ENCODE data around the gene TIGD3. TPM values are rescaled to one million over a fixed set of nuclear protein-coding genes. Genes with fewer than 3 reads are reported as not detected.

Gene TIGD3
- total and polyA plus RNA-seq, 9 of the 15 experiments (the other 6 are each of a cell fraction or from before 2014, with no cell fraction given) = 0.06 to 1.3 (median 0.56) TPM

GRCh38 chr11:65321828-65322485, 32.6 kb upstream of the TIGD3 start:
- H3K36me3 ChIP-seq (ENCODE audit: control insufficient read depth, insufficient read depth, low read length) = peaks cover 24% of the 10 kb centered on the region; the same call in 2 of the 3 replicates
- no peak overlapping the region for H3K4me2 ChIP-seq (ENCODE audit: insufficient read depth, low read length)
- no peak for TF ChIP-seq CREB3 (tag; conservative IDR thresholded peaks at IDR 0.05; ENCODE audit: low read depth)
- TF ChIP-seq NFIC (IDR thresholded peaks at IDR 0.05) = peak; percentile 98
- TF ChIP-seq NFIX (CRISPR knock-in tag; IDR thresholded peaks at IDR 0.05; ENCODE audit: low read depth) = peak; percentile 95
- no peak for TF ChIP-seq CREM (IDR thresholded peaks at IDR 0.05; ENCODE audit: low read depth)
- 0 out of 2 replicates have a peak, but pooled peaks have one; percentile 24 for TF ChIP-seq PML (IDR thresholded peaks at IDR 0.05; ENCODE audit: low read length)
- 0 out of 2 replicates have a peak, but pooled peaks have one; percentile 16 for TF ChIP-seq RBFOX2 (IDR thresholded peaks at IDR 0.05; ENCODE audit: low read depth, low read length)
- FAIRE-seq = no peak
- H4K20me1 ChIP-seq (replicated peaks; ENCODE audit: control insufficient read depth, insufficient read depth, low read length) = 0 out of 2 replicates have a peak, but pooled peaks cover 3% of the 10 kb centered on the region
- no peak overlapping the region for H3K27ac ChIP-seq (ENCODE audit: extremely low read depth, low read depth, low read length)
- no peak for ATAC-seq
- CTCF ChIA-PET (ENCODE audit: low intra/inter-chr PET ratio) = interaction anchor here (0.5 to 0.6 kb wide), 2 partner anchors 31 to 264 kb away, joined by 3 read pairs; no protein-coding TSS in a partner anchor
- peaks cover 7% of the 10 kb centered on the region; the same call in 2 of the 3 replicates for H3K79me2 ChIP-seq (ENCODE audit: control insufficient read depth, insufficient read depth, low read length)
- no peak for DNase-seq (ENCODE audit: extremely low read depth in 1 of 4, low spot score in 3 of 4)
- H3K27me3 ChIP-seq (ENCODE audit: control insufficient read depth in 2 of 2, insufficient read depth in 2 of 2, low read length in 2 of 2) = no peaks in the 10 kb centered on the region
- no peak overlapping the region; a peak in 1 of 4 replicates for H3K9ac ChIP-seq (ENCODE audit: insufficient read depth in 1 of 2, low read depth in 2 of 2, low read length in 2 of 2)
- H3K9me3 ChIP-seq (replicated peaks; ENCODE audit: control insufficient read depth, insufficient read depth, low read depth, low read length) = no peaks in the 10 kb centered on the region
- BruUV-seq (replicated peaks) = no TSS peak
- WGBS (ENCODE audit: insufficient coverage, low coverage, missing lambda C conversion rate) = 79% methylated on average over 13 of the region's 13 CpGs
- H3K4me1 ChIP-seq (replicated peaks in 1 of 2; ENCODE audit: control insufficient read depth in 2 of 2, insufficient read depth in 2 of 2, low read length in 2 of 2) = peaks cover 5 to 13% of the 10 kb centered on the region in 2 experiments; a peak in 4 of 5 replicates
- no peaks in the 10 kb centered on the region for H3K9me1 ChIP-seq (ENCODE audit: control insufficient read depth, insufficient read depth, low read length)
- H3K4me3 ChIP-seq = no peak overlapping the region
- POLR2A ChIA-PET = interaction anchor here (1.1 to 2.9 kb wide), 5 partner anchors 11 to 178 kb away, joined by 3 to 20 read pairs (median 4); partner anchors contain the start of gene DPF2
- intact Hi-C loops (cut with micrococcal nuclease) = no loop called here
- in situ Hi-C loops (cut with MboI) = no loop called here
- no peak overlapping the region for H2AFZ ChIP-seq (ENCODE audit: low read depth, low read length)
